ENCODE results near the gene CLEC18A.

DNA sequence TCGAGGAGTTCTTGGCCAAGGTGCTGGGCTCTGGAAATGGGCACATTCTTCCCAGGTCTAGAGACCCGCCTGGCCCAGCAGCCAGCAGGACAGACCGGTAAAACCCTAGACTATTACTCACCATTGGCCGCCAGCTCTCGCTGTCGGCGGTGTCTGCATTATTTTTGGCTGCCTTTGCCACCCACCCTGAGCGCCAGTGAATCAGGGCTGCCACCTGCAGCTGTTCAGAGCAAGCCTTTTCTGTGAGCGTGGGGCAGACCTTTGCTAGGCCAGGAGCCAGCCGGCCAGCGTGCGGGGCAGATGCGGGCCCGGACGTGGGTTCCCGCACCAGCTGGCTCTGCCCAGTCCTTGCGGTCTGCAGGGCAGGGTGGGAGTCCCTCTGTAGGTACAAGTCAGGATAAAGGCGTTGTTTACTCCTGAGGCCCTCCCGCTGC, 15.8 kb upstream of the CLEC18A start:
- TF ChIP-seq, protein P1, sequence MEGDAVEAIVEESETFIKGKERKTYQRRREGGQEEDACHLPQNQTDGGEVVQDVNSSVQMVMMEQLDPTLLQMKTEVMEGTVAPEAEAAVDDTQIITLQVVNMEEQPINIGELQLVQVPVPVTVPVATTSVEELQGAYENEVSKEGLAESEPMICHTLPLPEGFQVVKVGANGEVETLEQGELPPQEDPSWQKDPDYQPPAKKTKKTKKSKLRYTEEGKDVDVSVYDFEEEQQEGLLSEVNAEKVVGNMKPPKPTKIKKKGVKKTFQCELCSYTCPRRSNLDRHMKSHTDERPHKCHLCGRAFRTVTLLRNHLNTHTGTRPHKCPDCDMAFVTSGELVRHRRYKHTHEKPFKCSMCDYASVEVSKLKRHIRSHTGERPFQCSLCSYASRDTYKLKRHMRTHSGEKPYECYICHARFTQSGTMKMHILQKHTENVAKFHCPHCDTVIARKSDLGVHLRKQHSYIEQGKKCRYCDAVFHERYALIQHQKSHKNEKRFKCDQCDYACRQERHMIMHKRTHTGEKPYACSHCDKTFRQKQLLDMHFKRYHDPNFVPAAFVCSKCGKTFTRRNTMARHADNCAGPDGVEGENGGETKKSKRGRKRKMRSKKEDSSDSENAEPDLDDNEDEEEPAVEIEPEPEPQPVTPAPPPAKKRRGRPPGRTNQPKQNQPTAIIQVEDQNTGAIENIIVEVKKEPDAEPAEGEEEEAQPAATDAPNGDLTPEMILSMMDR (IDR thresholded peaks at IDR 0.05; ENCODE audit: low read depth, low read length): no peak
- TF ChIP-seq POLR2A (IDR thresholded peaks at IDR 0.05; ENCODE audit: extremely low read depth, insufficient read length): no peak

Measured in NB4 (cell line).